ENCODE results near the gene NBEA. TPM values are rescaled to one million over a fixed set of nuclear protein-coding genes. Genes with fewer than 3 reads are reported as not detected.
"Not testable (repeated sequence)": the region's sequence is repeated elsewhere in the genome, so short reads cannot be mapped to it uniquely, and the experiment has no call there.

Gene NBEA
- total RNA-seq, 5 donors from 2014 or later (not counting 1 experiment from before 2014, with no cell fraction given) = 1.3 to 8.7 (median 3.7) TPM

- CTCF ChIA-PET = no interaction called here
- Mint-ChIP-seq H3K36me3 (no peaks in the 10 kb centered on the region), H3K4me1 (peaks cover 0 to 6% (median 0%) of the 10 kb centered on the region in 3 donors), H3K27me3 (no peaks in the 10 kb centered on the region), H3K9me3 (peaks cover 7 to 32% (median 11%) of the 10 kb centered on the region in 3 donors), H3K4me3 (no peak overlapping the region), H3K27ac (no peak overlapping the region)
- no peak overlapping the region for H3K27ac ChIP-seq (ENCODE audit: low read length)
- no peaks in the 10 kb centered on the region for H3K36me3 ChIP-seq (ENCODE audit: control insufficient read depth in 2 of 2, extremely low read depth in 1 of 2, insufficient read depth in 1 of 2, low read length in 1 of 2)
- ATAC-seq (replicated peaks in 1 of 4) (no peak), DNase-seq (no peak)
- no peaks in the 10 kb centered on the region for H3K27me3 ChIP-seq (replicated peaks in 1 of 2; ENCODE audit: control insufficient read depth in 2 of 2, extremely low read depth in 1 of 2, insufficient read depth in 2 of 2, low read length in 1 of 2)
- no peaks in the 10 kb centered on the region for H3K4me1 ChIP-seq (ENCODE audit: control insufficient read depth in 1 of 2, extremely low read depth in 1 of 2, insufficient read depth in 2 of 2, low read length in 2 of 2)
- POLR2A ChIA-PET = no interaction called here
- no peak overlapping the region for H3K4me3 ChIP-seq (ENCODE audit: control insufficient read depth in 1 of 2, extremely low read depth in 1 of 2, low read length in 1 of 2)
- 40% methylated on average over 1 of the region's 3 CpGs for WGBS (ENCODE audit: insufficient coverage)
- H3K9me3 ChIP-seq = peaks cover 2% of the 10 kb centered on the region
Measured at GRCh38 chr13:34967851-34968562, 25.9 kb downstream of the NBEA start.

DNA sequence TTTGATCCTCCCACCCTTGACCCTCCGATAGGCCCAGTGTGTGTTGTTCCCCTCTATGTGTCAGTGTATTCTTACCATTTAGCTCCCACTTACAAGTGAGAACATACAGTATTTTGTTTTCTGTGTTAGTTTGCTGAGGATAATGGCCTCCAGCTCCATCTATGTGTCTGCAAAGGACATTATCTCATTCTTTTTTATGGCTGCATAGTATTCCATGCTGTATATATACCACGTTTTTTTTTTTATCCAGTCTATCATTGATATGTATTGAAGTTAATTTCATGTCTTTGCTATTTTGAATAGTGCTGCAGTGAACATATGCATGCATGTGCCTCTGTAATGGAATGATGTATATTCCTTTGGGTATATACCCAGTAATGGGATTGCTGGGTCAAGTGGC, 27.5 kb downstream of the NBEA start:
- H3K9me3 Mint-ChIP-seq = peaks cover 11 to 35% (median 15%) of the 10 kb centered on the region in 3 donors
- CTCF ChIA-PET; H3K4me3 ChIP-seq (ENCODE audit: control insufficient read depth in 1 of 2, extremely low read depth in 1 of 2, low read length in 1 of 2); H3K4me3 Mint-ChIP-seq; H3K27ac Mint-ChIP-seq; H3K4me1 ChIP-seq (ENCODE audit: control insufficient read depth in 1 of 2, extremely low read depth in 1 of 2, insufficient read depth in 2 of 2, low read length in 2 of 2); H3K36me3 ChIP-seq (ENCODE audit: control insufficient read depth in 2 of 2, extremely low read depth in 1 of 2, insufficient read depth in 1 of 2, low read length in 1 of 2); H3K27me3 ChIP-seq (replicated peaks in 1 of 2; ENCODE audit: control insufficient read depth in 2 of 2, extremely low read depth in 1 of 2, insufficient read depth in 2 of 2, low read length in 1 of 2); ATAC-seq (replicated peaks in 1 of 4); H3K9me3 ChIP-seq; POLR2A ChIA-PET; H3K27me3 Mint-ChIP-seq; H3K4me1 Mint-ChIP-seq; DNase-seq; H3K27ac ChIP-seq (ENCODE audit: low read length); H3K36me3 Mint-ChIP-seq: not testable (repeated sequence)
- no CpG with 5 or more reads among the region's 2 CpGs for WGBS (ENCODE audit: insufficient coverage)

GRCh38 chr13:34970961-34971360, 28.9 kb downstream of the NBEA start:
- H3K27me3 ChIP-seq (replicated peaks in 1 of 2; ENCODE audit: control insufficient read depth in 2 of 2, extremely low read depth in 1 of 2, insufficient read depth in 2 of 2, low read length in 1 of 2) = no peaks in the 10 kb centered on the region
- H3K9me3 Mint-ChIP-seq = peaks cover 15 to 43% (median 16%) of the 10 kb centered on the region in 3 donors
- no peak overlapping the region for H3K4me3 Mint-ChIP-seq

DNA sequence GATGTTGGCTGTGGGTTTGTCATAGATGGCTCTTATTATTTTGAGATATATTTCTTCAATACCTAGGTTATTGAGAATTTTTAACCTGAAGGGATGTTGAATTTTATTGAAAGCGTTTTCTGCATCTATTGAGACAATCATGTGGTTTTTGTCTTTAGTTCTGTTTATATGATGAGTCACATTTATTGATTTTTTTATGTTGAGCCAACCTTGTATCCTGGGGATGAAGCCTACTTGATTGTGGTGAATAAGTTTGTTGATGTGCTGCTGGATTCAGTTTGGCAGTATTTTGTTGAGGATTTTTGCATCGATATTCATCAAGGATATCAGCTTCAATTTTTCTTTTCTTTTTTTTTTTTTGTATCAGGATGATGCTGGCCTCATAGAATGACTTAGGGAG, 29.4 kb downstream of the NBEA start:
- ChIA-PET CTCF (no interaction called here), POLR2A (interaction anchor here in 1 of 2 donors (0.6 kb wide), 1 partner anchor 1124 kb away, joined by 3 read pairs; no protein-coding TSS in a partner anchor)
- H3K27me3 ChIP-seq (replicated peaks in 1 of 2; ENCODE audit: control insufficient read depth in 2 of 2, extremely low read depth in 1 of 2, insufficient read depth in 2 of 2, low read length in 1 of 2) = no peaks in the 10 kb centered on the region
- Mint-ChIP-seq H3K36me3 (no peaks in the 10 kb centered on the region), H3K27me3 (no peaks in the 10 kb centered on the region), H3K4me3 (no peak overlapping the region), H3K4me1 (peaks cover 0 to 3% (median 0%) of the 10 kb centered on the region in 3 donors), H3K9me3 (peaks cover 15 to 45% (median 19%) of the 10 kb centered on the region in 3 donors), H3K27ac (no peak overlapping the region)
- no peak for DNase-seq
- WGBS (ENCODE audit: insufficient coverage) = no CpG with 5 or more reads among the region's 2 CpGs
- no peak overlapping the region for H3K4me3 ChIP-seq (ENCODE audit: control insufficient read depth in 1 of 2, extremely low read depth in 1 of 2, low read length in 1 of 2)
- no peaks in the 10 kb centered on the region for H3K4me1 ChIP-seq (ENCODE audit: control insufficient read depth in 1 of 2, extremely low read depth in 1 of 2, insufficient read depth in 2 of 2, low read length in 2 of 2)
- no peak overlapping the region for H3K27ac ChIP-seq (ENCODE audit: low read length)
- H3K9me3 ChIP-seq = peaks cover 2% of the 10 kb centered on the region
- H3K36me3 ChIP-seq (ENCODE audit: control insufficient read depth in 2 of 2, extremely low read depth in 1 of 2, insufficient read depth in 1 of 2, low read length in 1 of 2) = no peaks in the 10 kb centered on the region
- no peak for ATAC-seq (replicated peaks in 1 of 4)

More at GRCh38 chr13:34970961-34971360, 28.9 kb downstream of the NBEA start:
- Histone ChIP-seq H3K27ac (ENCODE audit: low read length) (no peak overlapping the region), H3K36me3 (ENCODE audit: control insufficient read depth in 2 of 2, extremely low read depth in 1 of 2, insufficient read depth in 1 of 2, low read length in 1 of 2) (no peaks in the 10 kb centered on the region), H3K4me3 (ENCODE audit: control insufficient read depth in 1 of 2, extremely low read depth in 1 of 2, low read length in 1 of 2) (no peak overlapping the region), H3K9me3 (peaks cover 2% of the 10 kb centered on the region), H3K4me1 (ENCODE audit: control insufficient read depth in 1 of 2, extremely low read depth in 1 of 2, insufficient read depth in 2 of 2, low read length in 2 of 2) (no peaks in the 10 kb centered on the region)
- Mint-ChIP-seq H3K4me1 (peaks cover 0 to 6% (median 0%) of the 10 kb centered on the region in 3 donors), H3K36me3 (no peaks in the 10 kb centered on the region), H3K27ac (no peak overlapping the region), H3K27me3 (no peaks in the 10 kb centered on the region)
- no CpG with 5 or more reads among the region's 1 CpG for WGBS (ENCODE audit: insufficient coverage)
- POLR2A ChIA-PET = interaction anchor here in 1 of 2 donors (0.6 kb wide), 1 partner anchor 1123 kb away, joined by 3 read pairs; no protein-coding TSS in a partner anchor
- no peak for ATAC-seq (replicated peaks in 1 of 4)
- DNase-seq = no peak
- CTCF ChIA-PET = no interaction called here

GRCh38 chr13:34985199-34985598, 43.1 kb downstream of the NBEA start:
- H3K4me1 Mint-ChIP-seq; H3K4me3 Mint-ChIP-seq; CTCF ChIA-PET; H3K36me3 ChIP-seq (ENCODE audit: control insufficient read depth in 2 of 2, extremely low read depth in 1 of 2, insufficient read depth in 1 of 2, low read length in 1 of 2); POLR2A ChIA-PET; H3K27ac ChIP-seq (ENCODE audit: low read length); DNase-seq; H3K4me3 ChIP-seq (ENCODE audit: control insufficient read depth in 1 of 2, extremely low read depth in 1 of 2, low read length in 1 of 2); H3K27ac Mint-ChIP-seq; H3K36me3 Mint-ChIP-seq; H3K4me1 ChIP-seq (ENCODE audit: control insufficient read depth in 1 of 2, extremely low read depth in 1 of 2, insufficient read depth in 2 of 2, low read length in 2 of 2); H3K27me3 ChIP-seq (replicated peaks in 1 of 2; ENCODE audit: control insufficient read depth in 2 of 2, extremely low read depth in 1 of 2, insufficient read depth in 2 of 2, low read length in 1 of 2); ATAC-seq (replicated peaks in 1 of 4); H3K9me3 ChIP-seq; H3K27me3 Mint-ChIP-seq: not testable (repeated sequence)
- WGBS (ENCODE audit: insufficient coverage) = 86% methylated on average over 2 of the region's 5 CpGs
- H3K9me3 Mint-ChIP-seq = peaks cover 12 to 17% (median 16%) of the 10 kb centered on the region in 3 donors

- peaks cover 0 to 3% (median 0%) of the 10 kb centered on the region in 3 donors for H3K4me1 Mint-ChIP-seq
- Histone ChIP-seq H3K27ac (ENCODE audit: low read length) (no peak overlapping the region), H3K9me3 (peaks cover 4% of the 10 kb centered on the region), H3K27me3 (replicated peaks in 1 of 2; ENCODE audit: control insufficient read depth in 2 of 2, extremely low read depth in 1 of 2, insufficient read depth in 2 of 2, low read length in 1 of 2) (no peaks in the 10 kb centered on the region), H3K36me3 (ENCODE audit: control insufficient read depth in 2 of 2, extremely low read depth in 1 of 2, insufficient read depth in 1 of 2, low read length in 1 of 2) (no peaks in the 10 kb centered on the region), H3K4me1 (ENCODE audit: control insufficient read depth in 1 of 2, extremely low read depth in 1 of 2, insufficient read depth in 2 of 2, low read length in 2 of 2) (no peaks in the 10 kb centered on the region), H3K4me3 (ENCODE audit: control insufficient read depth in 1 of 2, extremely low read depth in 1 of 2, low read length in 1 of 2) (no peak overlapping the region)
- H3K36me3 Mint-ChIP-seq = no peaks in the 10 kb centered on the region
- WGBS (ENCODE audit: insufficient coverage) = 80% methylated on average over 2 of the region's 12 CpGs
- DNase-seq = no peak
- no peak overlapping the region for H3K27ac Mint-ChIP-seq
- no peak for ATAC-seq (replicated peaks in 1 of 4)
- ChIA-PET CTCF (interaction anchor here in 1 of 2 donors (0.6 kb wide), 1 partner anchor 39 kb away, joined by 3 read pairs; no protein-coding TSS in a partner anchor), POLR2A (no interaction called here)
- no peaks in the 10 kb centered on the region for H3K27me3 Mint-ChIP-seq
- H3K4me3 Mint-ChIP-seq = no peak overlapping the region
- H3K9me3 Mint-ChIP-seq = peaks cover 28 to 32% (median 29%) of the 10 kb centered on the region in 3 donors
Measured at GRCh38 chr13:34988330-34988791, 46.3 kb downstream of the NBEA start.
